ENCODE results near the gene CTXN2.

CTXN2 gene

GRCh38 chr15:48191574-48192225 is at the start of gene CTXN2:
CTXN2 (plus strand) TSS chr15:48191665; CDS start chr15:48201301, 9,636 bp downstream.
- no peak for FAIRE-seq

DNA sequence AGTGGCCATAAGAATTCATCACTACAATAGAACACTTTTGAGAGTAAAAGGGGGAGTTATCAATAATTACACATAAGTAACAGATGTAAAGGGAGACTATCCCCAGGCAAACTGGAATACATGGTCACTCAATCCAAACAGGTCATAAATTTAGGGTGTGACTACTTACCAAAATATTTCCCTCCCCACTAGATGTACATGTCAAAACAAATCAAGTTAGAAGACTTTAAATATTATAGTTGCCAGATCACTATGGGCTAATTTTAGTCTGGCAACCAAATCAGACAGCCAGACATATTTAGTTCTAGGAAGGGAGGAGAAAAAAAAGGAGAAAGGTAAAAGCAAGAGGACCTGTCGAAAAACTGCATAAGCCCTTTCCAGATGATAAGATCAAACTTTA is 47.6 kb upstream of the CTXN2 start:
- no peak for FAIRE-seq

- no peak for FAIRE-seq
Measured at GRCh38 chr15:48144889-48145288, 46.6 kb upstream of the CTXN2 start.

- no peak for FAIRE-seq
Measured at GRCh38 chr15:48145923-48146322, 45.5 kb upstream of the CTXN2 start.

DNA sequence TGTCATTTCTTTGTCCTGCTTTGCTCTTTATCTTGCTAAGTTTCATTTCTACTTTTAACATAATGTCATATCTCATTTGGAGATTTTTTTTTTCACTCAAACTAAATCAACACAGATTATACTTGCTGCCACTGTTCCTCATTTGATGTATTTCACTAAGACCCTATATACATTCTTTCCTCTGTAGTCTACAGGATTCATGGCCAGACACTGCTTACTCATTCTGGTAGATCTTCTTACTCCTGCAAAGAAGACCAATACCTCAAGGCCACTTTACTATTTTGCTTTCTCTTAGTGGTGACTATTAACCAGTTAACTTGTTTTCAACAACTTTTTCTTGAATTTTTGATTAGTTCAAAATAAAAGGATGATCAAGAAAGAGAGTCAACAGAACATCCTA is 44.1 kb upstream of the CTXN2 start:
- no peak for FAIRE-seq

DNA sequence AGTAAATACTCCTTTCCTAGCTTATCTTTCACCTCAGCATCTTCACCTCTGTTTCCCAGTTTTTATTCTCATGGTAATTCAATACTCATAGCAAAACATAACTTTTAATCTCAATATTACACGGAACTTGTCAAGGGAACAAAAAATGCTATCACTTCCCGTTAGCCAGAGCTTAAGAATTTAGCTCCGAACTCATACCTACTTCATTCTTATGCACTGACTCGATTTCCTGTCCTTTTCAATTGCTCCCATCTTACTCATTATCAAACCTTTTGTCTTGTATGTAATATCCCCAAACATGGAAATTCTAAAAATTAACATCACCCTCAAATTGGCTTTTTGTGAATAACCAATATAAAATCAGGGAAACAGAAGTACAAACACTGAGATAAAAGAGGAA is 41.6 kb upstream of the CTXN2 start:
- FAIRE-seq, result no peak

DNA sequence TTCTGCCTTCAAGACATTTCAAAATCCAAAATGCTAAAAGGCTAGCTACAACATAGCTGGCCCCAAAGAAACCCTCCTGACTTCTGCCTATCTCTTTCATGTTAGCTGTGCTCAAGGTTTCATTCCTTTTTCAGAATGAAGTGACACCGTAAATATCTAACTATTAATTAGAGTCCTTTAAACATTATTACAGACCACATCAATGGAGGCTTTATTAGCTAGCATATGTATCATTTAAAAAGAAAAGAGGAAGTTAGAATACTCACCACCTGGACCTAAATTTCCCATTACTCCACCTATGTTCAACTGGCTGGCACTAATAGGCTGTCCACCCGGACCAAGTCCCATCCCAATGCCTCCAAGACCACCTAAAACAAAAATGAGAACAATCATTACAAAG is 37.9 kb upstream of the CTXN2 start:
- FAIRE-seq, result no peak

GRCh38 chr15:48168616-48169015 is 22.8 kb upstream of the CTXN2 start:
- no peak for FAIRE-seq

DNA sequence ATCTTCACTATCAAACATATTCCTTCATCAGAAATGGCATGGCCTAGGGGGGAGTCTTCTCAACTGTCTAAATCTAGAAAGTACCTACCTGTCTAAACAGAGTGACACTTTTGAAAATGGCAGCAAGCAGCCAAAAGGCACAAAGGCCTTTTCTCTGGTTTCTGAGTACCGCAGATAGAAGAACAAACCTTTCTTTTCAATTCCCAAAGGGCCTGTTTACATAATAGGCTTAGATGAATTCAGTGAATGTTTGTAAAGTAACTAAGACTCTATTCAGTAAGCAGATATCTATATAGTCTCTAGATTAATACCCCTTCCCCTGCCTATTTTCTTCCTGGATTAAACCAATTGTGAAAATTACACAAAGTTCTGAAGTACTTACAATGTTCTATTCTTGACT is 20.5 kb upstream of the CTXN2 start:
- FAIRE-seq, result no peak

GRCh38 chr15:48175126-48175525 is 16.3 kb upstream of the CTXN2 start:
- no peak for FAIRE-seq

GRCh38 chr15:48176112-48176511 is 15.4 kb upstream of the CTXN2 start:
- FAIRE-seq, result no peak

GRCh38 chr15:48176957-48177356 is 14.5 kb upstream of the CTXN2 start:
- no peak for FAIRE-seq

GRCh38 chr15:48177383-48177765 is 14.1 kb upstream of the CTXN2 start:
- FAIRE-seq, result no peak

- no peak for FAIRE-seq
Measured at GRCh38 chr15:48177766-48178647, 13.5 kb upstream of the CTXN2 start, which contains the start of gene MYEF2. MYEF2 (minus strand) TSS chr15:48178295; CDS start chr15:48178237, 58 bp downstream.

DNA sequence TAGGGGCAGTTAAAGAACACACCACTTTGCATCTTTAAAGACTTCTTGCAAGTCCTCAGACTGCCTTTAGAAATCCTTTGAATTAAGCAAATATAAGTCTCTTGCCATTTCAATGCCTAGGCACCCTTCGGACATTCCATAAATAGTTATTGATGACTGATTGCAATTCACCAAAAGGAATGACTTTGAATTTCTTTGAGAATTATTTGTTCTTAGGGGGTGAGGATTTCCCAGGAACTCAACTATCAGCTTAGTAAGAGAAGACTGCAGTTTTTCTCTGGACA is 12.9 kb upstream of the CTXN2 start:
- no peak for FAIRE-seq

GRCh38 chr15:48182749-48183148 is 8.7 kb upstream of the CTXN2 start:
- no peak for FAIRE-seq

DNA sequence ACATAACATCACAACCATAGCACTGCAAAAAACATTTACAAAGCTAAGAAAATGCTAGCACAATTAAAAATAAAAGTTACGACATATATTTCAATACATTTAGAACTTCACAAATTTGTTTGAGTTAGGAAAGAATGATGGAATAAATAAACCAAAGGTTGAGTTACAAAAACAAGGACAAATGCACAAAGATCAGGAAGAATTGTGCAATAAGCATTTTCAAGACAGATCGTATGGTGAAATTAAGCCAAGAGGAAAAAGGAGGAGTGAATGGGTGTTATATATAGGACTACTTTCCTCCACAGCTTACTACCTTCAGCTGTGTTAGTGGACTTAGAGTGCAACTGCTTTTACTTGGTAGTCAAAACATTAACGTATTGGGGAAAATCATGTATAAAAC is 5.9 kb upstream of the CTXN2 start:
- no peak for FAIRE-seq

DNA sequence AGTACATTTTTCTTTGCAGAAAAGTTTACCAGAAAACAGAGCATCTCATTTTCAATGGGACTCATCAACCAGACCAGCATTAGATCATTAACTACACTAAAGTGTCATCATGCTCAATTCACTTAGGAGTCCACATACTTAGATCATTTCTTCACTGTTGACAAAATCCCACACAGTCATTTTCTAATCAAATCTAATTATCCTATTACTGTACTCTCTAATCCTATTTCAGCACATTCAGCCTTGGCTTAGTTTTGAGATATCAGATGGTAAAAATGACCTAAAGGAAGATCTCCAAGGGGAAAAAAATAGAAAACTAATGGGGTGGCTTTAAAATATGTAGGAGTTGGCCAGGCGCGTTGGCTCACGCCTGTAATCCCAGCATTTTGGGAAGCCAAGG is 5.2 kb upstream of the CTXN2 start:
- no peak for FAIRE-seq

DNA sequence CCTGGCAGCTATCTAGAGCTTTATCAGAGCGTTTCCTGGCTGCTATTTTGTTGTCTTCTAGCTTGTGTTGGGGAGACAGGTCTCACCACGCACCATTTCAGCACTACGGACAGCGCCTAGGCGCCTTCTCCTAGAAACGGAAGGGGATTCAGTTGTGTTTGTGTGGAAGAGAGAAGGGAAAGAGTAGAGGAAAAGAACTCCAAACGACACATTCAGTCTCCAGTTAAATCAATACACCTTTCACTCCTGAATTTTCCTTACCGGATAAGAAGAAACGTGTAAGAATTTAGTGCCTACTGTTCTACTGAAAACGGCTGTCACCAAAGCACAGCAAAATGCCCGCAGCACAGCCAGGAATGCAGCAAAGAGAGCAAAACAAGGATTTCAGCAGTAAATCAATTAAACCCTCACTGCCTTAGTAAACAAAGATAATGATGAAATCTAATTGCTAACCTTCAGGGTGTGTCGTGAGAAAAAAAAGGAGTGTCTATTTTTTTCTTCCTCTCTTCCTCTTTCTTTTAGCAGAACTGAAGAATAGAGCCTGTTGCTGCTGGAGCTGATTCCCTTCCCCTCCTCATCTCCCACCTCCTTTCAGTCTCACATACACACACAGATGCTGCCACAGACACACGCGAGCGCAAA is 412 bp upstream of the CTXN2 start:
- FAIRE-seq, result no peak

GRCh38 chr15:48202068-48202467 is 10.6 kb downstream of the CTXN2 start:
- no peak for FAIRE-seq

DNA sequence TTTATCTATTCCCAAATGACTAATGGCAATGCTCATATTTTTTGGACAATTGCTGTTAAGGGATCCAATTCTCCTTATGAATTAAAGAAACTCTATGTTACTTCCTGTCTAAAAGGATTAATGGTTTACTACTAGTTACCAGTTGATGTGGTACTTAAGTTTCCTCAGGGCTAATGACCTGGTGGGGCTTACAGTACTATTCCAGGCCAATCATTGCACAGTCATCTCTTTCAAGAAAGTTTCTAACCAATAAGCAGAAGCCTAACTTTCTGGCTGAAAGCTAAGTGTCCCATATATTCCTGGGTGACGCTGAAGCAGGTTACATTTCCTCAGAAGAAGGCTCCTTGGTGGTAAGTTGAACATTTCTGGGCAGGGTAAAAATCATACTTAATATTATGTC is 14.5 kb downstream of the CTXN2 start, which contains the start of gene SLC12A1:
TSS of gene SLC12A1 (plus strand) at position 322 of the 400 bp plus-strand sequence. CDS start 1,418 bp downstream, outside the sequence.
- no peak for FAIRE-seq

- no peak for FAIRE-seq
Measured at GRCh38 chr15:48221261-48221660, 29.8 kb downstream of the CTXN2 start.

DNA sequence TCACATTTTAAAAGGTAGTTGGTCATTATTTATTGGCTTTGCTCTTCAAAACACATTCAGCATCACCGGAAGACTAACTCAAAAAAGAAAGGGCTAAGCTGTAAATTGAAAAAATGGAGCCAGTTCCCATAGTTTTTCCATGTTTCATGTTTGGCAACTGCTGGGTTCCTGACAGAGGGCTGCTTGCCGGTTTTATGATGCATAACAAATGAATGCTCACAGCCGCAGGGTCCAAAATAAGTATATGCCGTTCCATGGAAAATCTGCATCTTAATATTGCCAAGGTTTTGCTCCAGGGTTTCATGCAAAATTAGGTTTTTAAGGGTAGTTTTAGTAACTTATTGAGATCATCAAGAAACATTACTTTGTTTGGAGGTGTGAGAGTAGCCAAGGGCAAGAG is 30.4 kb downstream of the CTXN2 start:
- no peak for FAIRE-seq

GRCh38 chr15:48222627-48223026 is 31.2 kb downstream of the CTXN2 start:
- FAIRE-seq, result no peak

Measured in A204.1 (cell line).